NB4 (cell line): ENCODE results near the gene HBG2.

Experiments used
- DNase-seq: peaks from one replicate; pipeline ENCODE4 v3.0.0; 2010; ENCODE audit warnings: low read depth
- H3K4me3 ChIP-seq: one replicate; pipeline ENCODE4 v1.5.1; 2011; ENCODE audit warnings: mild to moderate bottlenecking, low read depth, low read length, moderate library complexity
- MYC ChIP-seq: IDR thresholded peaks from 2 replicates; pipeline ENCODE4 v1.6.1; 2011; ENCODE audit warnings: low read depth, low read length
- POLR2A ChIP-seq: IDR thresholded peaks from 2 replicates; pipeline ENCODE4 v1.6.1; 2011; ENCODE audit warnings: mild to moderate bottlenecking; ENCODE audit not compliant: insufficient read length; ENCODE audit errors: extremely low read depth
- TF ChIP-seq, protein P1 (sequence below): IDR thresholded peaks from one replicate; pipeline ENCODE4 v1.5.1; 2012; ENCODE audit warnings: low read depth, low read length
- TF ChIP-seq, protein P2 (sequence below): IDR thresholded peaks from 2 replicates; pipeline ENCODE4 v1.6.1; 2011; ENCODE audit warnings: low read depth, low read length

Gene HBG2

DNA sequence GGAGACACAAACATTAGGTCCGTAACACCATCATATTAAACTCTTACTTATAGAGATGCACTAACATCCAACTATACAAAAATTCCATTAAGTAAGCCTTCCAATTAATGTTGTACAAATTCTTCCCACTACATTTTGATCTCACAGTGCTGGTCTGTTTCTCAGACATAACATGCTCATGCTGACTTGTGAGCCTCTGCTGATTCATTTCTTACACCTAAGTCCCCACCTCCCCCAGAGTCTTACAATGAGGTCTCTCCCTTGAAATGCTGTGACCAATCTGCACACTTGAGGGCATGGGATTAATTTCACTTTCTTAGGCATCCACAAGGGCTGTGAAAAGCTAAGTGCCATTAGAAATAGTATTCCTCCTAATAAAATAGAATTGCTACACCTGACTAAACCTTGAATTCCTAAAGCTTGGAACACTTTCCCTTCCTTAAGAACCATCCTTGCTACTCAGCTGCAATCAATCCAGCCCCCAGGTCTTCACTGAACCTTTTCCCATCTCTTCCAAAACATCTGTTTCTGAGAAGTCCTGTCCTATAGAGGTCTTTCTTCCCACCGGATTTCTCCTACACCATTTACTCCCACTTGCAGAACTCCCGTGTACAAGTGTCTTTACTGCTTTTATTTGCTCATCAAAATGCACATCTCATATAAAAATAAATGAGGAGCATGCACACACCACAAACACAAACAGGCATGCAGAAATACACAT lies 6.9 kb downstream of the HBG2 start:
- no peak for DNase-seq
- no peak overlapping the region for H3K4me3 ChIP-seq
- no peak for TF ChIP-seq POLR2A
- TF ChIP-seq, protein P1, sequence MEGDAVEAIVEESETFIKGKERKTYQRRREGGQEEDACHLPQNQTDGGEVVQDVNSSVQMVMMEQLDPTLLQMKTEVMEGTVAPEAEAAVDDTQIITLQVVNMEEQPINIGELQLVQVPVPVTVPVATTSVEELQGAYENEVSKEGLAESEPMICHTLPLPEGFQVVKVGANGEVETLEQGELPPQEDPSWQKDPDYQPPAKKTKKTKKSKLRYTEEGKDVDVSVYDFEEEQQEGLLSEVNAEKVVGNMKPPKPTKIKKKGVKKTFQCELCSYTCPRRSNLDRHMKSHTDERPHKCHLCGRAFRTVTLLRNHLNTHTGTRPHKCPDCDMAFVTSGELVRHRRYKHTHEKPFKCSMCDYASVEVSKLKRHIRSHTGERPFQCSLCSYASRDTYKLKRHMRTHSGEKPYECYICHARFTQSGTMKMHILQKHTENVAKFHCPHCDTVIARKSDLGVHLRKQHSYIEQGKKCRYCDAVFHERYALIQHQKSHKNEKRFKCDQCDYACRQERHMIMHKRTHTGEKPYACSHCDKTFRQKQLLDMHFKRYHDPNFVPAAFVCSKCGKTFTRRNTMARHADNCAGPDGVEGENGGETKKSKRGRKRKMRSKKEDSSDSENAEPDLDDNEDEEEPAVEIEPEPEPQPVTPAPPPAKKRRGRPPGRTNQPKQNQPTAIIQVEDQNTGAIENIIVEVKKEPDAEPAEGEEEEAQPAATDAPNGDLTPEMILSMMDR, result no peak
- TF ChIP-seq, protein P2, sequence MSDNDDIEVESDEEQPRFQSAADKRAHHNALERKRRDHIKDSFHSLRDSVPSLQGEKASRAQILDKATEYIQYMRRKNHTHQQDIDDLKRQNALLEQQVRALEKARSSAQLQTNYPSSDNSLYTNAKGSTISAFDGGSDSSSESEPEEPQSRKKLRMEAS, result no peak
- TF ChIP-seq MYC, result no peak

DNA sequence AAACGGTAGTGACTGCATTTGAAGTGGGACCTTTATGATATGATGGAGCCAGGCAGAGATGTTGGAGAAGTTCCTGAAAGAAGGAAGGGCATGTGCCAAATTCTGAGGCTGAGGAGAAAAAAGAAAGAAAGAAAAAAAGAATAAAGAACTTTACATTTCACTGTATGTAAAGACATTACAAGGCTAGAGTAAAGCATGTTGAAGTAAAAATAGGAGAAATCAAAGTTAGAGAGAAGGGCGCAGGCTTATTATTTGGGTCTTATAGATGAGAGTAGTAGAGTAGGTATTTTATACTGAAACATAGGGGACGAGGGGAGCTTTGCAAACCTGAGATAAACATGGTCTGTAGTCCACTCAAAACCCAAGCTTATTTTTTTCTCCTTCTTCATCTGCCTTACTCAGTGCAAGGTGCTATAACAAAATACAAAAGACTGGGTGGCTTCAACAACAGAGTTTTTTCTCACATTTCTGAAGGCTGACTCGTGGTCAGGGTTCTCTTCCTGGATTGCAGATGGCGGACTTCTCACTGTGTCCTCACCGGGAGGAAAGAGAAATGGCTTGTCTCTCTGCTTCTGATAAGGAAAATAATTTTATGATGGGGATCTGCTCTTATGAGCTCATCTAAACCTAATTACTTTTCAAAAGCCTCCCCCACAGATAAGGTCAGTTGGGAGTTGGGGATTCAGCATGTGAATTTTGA lies 7.7 kb downstream of the HBG2 start:
- H3K4me3 ChIP-seq, result no peak overlapping the region
- no peak for DNase-seq
- no peak for TF ChIP-seq MYC

DNA sequence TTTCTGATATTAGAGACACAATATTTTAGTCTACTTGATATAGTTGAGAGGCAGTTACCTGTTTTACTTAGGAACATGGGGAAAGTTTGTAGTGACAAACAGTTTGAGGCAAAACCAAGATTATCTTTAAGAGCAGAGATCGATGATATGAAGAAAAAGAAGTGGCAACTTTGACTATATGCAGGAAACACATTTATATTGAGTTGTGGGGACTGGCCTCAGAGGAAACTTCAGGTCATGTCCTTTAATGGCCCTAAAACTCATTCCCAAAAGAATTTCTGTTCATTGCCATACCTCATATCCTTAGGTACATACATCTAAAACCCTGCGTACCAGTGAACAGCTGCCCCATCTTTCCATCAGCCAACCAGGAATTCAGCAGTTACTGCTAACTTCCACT lies 9.4 kb downstream of the HBG2 start:
- TF ChIP-seq, protein P2, result no peak
- TF ChIP-seq MYC (no peak), POLR2A (no peak)
- no peak for DNase-seq
- no peak overlapping the region for H3K4me3 ChIP-seq

DNA sequence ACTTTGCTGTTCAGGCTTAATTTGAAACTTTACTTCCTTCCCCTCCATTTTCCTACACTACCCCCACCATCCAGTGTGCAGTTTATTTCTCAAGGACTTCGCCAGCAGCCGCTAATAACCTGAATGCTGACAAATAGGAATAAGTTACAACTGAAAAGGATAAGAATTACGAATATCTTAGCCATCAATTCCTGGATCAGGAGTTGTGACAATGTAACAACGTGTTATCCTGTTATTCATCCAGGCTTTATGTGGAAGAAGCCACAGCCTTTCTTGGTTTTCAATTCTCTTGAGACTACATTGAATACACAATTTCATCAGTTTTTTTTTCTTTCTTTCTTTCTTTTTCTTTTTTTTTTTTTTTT lies 10.8 kb downstream of the HBG2 start:
- no peak overlapping the region for H3K4me3 ChIP-seq
- TF ChIP-seq, protein P1, result no peak
- no peak for TF ChIP-seq MYC
- TF ChIP-seq, protein P2, result no peak
- no peak for TF ChIP-seq POLR2A
- DNase-seq, result no peak

DNA sequence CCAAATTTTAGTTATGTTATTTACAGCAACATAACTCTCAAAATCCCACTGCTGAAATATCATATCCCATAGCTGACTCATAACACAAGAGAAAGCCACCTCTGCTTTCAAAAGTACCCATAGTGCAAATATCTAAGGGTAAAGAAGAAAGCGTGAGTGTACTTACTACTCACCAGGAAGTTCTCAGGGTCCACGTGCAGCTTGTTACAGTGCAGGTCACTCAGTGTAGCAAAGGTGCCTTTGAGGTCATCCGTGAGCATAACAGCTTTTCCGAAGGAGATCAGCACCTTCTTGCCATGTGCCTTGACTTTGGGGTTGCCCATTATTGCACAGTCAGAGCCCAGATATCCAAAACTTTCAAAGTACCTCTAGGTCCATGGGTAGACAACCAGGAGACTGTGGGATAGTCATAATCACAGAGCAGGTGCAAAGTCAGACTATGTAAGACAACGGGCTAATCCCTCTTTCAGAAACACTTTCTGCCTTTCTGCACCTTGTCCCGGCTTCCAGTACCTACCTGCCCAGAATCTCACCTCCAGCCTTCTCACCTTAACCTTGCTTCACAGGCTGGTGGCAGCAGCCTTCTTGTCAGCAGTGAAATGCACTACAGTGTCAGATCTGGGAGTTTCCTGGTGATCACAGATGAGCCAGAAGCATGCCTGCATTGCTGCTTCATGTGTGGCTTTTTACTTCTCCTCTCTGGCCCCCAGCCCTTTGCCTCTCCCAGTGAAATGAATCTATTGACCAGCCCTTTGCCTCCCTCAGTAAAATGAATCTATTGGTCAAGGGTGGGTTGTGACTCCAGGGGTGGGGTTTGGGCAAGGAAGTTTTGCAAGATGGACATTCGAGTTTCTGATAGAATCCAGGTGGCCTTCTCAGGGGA lies 11.4 kb downstream of the HBG2 start:
- TF ChIP-seq, protein P2, result no peak
- TF ChIP-seq, protein P1, result no peak
- H3K4me3 ChIP-seq, result no peak overlapping the region
- DNase-seq, result no peak

DNA sequence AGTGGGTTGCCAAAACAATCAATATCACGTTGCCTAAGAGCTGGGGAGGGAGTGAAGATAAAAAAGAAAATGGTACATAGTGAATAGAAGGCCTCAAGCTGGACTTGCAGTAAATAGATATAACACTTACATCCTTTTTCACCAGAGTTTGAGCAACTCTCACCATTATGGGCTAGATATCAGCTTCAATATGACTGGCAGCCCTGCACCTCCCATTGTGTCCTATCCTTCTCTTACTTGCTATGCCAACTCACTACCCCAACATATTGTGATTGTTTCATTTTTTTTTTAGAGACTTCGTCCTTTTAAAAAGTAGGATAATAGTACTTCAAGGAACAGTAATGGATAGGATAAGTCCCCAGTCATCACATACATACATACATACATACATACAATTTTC lies 12.4 kb downstream of the HBG2 start:
- DNase-seq, result no peak
- H3K4me3 ChIP-seq, result no peak overlapping the region
- TF ChIP-seq MYC (no peak), POLR2A (no peak)
- TF ChIP-seq, protein P1, result no peak
- TF ChIP-seq, protein P2, result no peak
